Pulmonary artery endothelial cell (primary cell): ENCODE measurements around the gene TRMT10A. TPM values are rescaled to one million over a fixed set of nuclear protein-coding genes. Genes with fewer than 3 reads are reported as not detected.
A peak's percentile ranks its signal among the peaks of the same experiment; 100 is the strongest.

ENCODE experiments used
- DNase-seq: peaks from one replicate; pipeline ENCODE4 v3.0.0-alpha.2; 2011; ENCODE audit warnings: low read depth, low spot score
- total RNA-seq: library from RNA; depleted of rRNA; stranded (reverse); fragments of >200 nt; gene quantifications from 2 replicates; pipeline ENCODE4 v1.2.3, GENCODE V29; 2014

Gene TRMT10A, protein sequence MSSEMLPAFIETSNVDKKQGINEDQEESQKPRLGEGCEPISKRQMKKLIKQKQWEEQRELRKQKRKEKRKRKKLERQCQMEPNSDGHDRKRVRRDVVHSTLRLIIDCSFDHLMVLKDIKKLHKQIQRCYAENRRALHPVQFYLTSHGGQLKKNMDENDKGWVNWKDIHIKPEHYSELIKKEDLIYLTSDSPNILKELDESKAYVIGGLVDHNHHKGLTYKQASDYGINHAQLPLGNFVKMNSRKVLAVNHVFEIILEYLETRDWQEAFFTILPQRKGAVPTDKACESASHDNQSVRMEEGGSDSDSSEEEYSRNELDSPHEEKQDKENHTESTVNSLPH
- total RNA-seq: 7.2 and 10.9 TPM in 2 replicates

DNA sequence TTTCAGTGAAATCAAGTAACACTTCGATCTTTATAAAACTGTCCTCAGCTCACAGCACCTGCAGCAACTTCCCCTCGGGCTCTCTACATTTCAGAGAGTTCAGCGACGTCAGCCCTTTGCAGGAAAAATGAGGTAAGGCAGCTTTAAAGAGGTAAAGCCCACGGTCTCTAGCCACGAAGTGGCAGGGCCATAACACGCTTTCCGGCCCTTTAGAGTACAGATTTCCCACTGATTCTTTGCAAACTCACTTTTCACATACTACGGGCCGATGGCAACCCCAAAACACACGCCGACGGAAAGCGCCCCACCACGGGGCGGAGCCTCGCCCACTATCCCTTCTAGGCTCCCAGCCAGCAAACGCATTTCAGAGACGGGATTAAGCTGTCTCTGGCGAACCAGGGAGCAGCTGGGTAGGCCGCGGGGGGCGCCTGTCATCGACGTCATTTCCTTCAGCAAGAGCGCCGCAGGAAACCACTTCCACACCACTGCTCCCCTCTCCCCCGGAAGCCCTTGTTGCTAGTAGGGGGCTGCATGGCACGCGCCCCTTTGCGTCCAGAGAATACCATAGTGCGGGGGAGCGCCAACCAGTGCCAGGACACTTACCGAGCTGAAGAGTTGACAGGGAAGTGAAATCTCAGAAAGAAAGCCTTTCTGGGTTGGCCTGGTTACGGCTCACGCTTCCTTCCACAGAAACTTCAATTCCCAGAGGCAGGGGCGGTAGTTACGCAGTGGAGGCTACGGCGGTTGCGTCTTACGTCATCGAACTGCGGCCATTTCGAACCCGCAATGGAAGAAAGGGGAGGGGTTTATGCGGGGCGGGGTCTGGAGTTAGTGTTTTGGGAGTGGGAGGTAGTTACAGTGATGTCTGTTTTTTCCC, at the start of gene TRMT10A:
Gene TRMT10A (minus strand): TSS at position 730 of the 877 bp plus-strand sequence. CDS start 4,701 bp downstream, outside the sequence.
- peak; percentile 93 for DNase-seq

DNA sequence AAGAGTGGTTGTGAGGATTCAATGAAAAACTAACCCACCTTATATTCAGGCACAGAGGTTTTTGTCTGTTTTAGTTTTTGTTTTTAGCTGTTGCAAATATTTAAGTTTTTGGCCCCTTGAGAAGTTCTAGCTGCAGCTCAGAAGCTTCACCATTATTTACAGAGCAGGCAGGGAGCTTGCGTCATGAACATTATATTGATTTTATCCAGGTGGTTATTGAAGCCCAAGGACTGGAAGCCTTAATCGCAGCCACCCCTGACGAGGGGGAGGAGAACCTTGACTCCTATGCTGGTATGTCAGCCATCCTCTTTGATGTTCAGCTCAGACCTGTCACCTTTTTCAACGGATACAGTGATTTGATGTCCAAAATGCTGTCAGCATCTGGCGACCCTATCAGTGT, 48.9 kb upstream of the TRMT10A start:
- DNase-seq: no peak

DNA sequence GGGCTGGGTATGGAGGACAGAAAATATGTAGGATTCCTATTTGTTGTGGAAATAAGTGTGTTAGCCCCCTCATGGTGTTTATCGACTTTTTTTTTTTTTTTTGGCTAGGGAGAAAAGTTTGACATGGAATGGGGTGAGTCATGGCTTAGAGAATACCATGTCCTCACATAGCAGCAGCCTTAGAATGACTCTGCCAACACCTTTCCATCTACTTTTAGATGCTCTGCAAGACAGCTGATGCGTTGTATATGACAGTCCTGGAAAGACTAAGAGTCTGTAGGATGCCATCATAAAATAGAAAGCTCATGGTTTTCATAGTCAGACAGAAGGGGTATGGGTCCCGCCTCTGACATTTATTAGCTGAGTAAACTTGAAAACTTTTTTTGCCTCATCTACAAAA, 48.4 kb upstream of the TRMT10A start:
- DNase-seq: no peak

DNA sequence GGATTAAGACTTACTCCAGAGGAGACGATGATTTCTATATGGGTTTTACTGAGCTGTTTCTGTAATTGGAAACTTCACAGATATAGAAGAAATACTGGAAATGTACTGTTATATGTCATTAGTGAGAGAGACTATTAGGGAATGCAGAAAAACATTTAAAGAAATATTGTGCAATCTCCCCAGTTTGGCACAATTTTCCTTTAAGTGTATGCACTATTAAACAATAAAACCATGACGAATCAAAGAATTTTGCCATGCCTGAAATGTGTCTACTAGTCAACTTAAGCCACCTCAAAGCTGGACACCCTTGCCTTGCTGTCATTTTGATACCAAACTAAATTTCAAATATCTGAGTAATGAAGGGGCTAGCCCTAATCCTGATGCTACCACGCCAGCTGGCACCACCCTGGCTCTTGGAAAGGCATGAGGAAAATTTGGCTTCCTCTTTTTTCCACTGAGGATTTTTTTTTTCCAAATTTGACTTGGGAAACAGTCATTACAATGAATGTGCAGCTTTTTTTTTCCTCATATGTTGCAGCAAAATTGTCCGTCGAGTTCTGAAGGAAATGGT, 46.9 kb upstream of the TRMT10A start:
- DNase-seq: no peak

DNA sequence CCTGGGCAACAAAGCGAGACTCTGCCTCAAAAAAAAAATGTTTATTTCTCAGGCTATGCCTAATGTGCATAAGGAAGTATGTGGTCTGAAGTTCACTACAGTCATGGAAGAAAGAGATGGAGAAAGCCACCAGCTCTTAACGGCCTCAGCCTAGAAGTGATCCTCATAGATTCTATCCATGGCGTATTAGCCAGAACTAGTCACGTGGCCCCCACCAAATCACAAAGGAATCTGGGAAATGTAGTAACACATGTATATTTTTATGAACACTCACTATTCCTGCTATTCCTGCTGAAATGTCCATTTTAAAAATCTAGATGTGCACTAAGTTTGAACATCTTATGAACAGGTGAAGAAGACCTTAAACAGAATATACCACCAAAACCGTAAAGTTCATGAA, 44.6 kb upstream of the TRMT10A start:
- DNase-seq: no peak

DNA sequence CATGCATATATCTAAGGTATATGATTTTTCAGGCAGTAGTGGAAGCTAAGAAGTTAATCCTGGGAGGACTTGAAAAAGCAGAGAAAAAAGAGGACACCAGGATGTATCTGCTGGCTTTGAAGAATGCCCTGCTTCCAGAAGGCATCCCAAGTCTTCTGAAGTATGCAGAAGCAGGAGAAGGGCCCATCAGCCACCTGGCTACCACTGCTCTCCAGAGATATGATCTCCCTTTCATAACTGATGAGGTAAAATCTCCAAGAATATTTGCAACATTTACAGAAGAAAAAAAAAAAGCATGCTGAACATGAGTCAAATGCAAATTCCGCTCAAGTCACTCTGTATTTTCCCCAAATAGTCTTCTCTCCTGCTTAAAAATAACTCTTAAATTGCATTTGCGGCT, 42.9 kb upstream of the TRMT10A start:
- no peak for DNase-seq

DNA sequence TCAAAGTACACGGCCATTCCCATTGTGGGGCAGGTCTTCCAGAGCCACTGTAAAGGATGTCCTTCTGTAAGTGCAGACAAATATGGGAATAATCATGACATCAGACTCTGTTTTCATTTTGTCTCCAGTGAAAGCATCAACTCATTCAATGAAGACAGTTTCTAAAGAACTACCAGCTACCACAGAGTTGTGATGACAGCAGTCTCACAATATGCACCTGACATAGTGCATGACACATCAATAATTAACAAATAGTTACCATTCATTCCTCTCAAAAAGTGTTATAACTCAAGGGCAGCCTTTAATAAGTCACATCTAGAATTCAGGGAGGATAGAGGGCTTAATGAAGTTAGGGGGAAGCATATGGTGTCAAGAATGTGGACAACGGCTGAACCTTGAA, 31.0 kb upstream of the TRMT10A start:
- DNase-seq: no peak

DNA sequence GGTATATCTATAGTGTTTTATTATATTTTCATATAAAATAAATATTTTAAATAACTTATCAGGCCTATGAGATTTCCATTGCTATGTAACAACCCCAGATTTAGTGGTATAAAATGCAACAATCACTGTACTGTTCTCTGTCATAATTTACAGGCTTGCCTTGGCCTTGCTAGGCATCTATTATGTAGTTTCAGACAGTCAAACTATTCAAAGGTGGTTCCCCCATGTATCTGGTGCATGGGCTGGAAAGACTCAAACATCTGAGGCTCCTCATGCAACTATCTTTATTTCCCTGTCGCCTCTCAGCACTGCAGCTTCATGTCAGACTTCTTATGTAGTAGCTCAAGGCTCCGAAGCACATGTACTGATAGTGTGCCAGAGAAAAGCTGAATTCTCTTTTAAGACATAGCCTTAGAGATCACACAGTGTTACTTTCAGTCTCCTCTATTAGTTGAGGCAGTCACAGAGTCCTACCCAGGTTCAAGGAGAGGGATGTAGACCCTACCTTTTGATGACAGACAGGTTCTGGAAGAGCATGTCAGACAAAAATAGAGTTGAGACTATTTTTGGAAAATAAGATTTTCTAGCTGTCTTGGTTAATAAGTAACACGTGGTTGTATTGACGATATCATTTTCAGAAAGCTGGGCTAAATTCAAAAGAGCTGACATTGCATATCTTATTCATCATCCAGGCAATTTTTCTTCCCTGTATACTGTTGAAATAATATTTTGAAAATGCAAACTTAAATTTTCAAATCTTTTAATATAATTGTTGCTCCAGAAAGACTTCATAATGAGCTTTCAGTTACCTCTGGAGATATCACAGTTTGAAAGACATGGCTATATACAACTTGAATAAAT, 30.2 kb upstream of the TRMT10A start:
- DNase-seq: no peak

DNA sequence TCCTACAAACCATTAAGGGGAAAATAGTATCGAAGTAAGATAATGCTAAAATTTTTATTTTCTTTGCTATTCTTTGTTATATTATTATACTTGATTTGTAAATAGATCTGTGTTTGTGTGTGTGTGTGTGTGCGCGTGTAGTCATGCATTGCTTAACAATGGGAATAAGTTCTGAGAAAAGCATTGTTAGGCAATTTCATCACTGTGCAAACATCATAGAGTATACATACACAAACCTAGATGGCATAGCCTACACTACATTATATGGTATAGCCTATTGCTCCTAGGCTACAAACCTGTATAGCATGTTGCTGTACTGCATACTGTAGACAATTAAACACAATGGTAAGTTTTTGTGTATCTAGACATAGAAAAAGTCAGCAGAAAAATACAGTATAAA, 27.9 kb upstream of the TRMT10A start:
- DNase-seq: no peak

DNA sequence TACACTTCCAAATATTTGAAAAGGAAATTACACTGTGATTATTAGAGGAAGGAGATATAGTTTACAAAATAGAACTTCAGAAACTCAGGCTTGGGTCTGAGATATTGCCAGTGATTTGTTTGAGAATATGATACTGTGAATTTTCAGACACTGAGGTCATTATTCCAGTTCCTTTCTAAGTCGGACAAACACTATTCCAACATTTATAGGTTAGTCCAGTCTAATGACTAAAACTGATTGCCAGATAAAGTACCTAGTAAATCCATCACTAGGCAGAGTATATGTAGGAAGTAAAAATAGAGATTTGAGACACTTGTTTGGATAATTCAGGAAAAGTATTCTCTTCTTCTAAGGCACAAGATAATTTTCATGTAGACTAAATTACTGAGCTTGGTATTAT, 24.0 kb upstream of the TRMT10A start:
- DNase-seq: no peak

DNA sequence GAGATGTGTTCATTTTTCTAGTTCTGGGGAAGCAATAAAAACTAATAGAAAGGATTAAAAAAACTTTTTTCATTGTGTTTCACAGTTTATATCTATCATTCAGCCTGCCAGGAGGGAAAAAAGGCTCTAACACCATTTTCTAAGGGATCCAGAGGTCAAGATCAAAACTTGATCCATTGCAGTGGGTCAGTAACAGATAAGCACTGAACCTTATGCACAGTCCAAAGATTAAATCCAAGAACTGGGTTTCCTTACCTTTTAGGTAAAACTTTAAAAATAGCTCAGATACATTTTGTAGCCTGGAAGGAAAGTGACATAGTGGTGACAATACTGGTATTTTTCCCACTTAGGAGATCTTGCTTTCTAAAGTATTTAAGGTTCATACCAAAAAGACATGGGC, 23.5 kb upstream of the TRMT10A start:
- no peak for DNase-seq

DNA sequence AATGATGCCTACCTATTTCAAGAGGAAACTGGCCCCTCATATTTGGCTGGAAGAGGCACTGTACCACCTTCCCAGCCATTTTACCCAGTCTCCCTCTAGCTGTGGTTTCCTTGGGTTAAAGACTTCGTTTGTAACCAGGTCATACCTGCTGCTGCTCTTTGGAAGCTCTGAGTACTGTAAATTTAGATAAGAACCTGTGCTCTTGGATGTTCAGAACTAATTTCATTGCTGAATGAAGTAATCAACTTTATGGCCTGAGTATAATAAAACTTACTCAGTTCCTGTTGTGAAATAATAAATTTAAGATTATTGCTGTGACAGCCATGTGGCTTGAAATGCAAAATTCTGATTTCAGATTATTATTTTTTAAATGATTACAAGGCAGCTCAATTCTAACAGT, 23.0 kb upstream of the TRMT10A start:
- no peak for DNase-seq

DNA sequence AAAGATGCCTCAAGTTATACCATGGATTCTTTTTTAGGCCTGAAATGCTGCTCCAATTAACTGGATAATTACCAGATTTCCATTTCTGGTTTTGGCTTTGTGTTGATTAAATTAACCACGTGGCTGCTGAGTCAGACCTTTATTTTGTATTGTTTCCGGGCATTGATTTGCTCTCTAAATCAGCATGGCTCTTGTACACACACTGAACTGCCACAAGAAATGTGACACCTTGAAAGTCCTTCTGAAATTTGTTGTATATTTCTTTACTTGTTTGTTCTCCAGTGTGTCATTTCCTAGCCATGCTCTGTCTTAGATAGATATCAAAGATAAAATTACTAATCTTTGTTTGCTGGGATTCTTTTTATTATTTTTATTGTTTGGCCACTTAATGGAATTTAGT, 22.5 kb upstream of the TRMT10A start:
- DNase-seq: no peak

DNA sequence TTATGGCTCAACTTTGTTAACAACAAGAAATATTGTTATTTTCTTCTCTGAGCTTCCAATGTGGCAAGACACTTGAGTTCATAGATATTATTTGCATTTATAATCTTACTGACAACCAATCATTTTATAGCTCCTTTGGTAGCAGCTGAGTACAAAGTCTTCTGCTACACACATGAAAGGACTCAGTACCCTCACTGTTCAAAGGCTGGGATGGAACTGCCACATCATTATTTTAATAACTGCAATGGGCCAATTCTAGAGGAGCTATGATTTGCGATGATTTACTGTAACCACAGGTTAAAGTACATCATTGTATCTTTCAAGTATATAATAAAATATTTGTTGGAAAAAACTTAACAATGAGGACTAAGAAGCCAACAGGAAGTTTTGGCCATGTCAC, 21.7 kb upstream of the TRMT10A start:
- no peak for DNase-seq

DNA sequence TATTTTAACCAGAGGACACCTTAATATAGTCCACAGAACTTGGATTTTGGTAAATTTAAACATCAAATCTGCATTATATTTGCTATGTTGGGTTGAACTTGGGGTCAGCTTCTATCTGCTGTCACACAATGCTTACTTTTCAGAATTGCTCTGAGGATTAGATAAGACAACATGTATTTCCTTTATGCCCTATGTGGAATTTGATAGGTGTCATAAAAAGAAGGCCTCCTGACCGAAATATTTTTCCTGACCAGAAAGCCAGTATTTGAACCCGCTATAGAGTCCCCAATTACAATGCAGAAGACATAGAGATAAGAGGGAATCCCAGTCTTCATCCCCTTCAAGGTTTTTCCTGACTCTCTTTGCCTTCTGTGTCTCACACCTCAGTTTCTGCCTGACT, 14.9 kb upstream of the TRMT10A start:
- DNase-seq: no peak

DNA sequence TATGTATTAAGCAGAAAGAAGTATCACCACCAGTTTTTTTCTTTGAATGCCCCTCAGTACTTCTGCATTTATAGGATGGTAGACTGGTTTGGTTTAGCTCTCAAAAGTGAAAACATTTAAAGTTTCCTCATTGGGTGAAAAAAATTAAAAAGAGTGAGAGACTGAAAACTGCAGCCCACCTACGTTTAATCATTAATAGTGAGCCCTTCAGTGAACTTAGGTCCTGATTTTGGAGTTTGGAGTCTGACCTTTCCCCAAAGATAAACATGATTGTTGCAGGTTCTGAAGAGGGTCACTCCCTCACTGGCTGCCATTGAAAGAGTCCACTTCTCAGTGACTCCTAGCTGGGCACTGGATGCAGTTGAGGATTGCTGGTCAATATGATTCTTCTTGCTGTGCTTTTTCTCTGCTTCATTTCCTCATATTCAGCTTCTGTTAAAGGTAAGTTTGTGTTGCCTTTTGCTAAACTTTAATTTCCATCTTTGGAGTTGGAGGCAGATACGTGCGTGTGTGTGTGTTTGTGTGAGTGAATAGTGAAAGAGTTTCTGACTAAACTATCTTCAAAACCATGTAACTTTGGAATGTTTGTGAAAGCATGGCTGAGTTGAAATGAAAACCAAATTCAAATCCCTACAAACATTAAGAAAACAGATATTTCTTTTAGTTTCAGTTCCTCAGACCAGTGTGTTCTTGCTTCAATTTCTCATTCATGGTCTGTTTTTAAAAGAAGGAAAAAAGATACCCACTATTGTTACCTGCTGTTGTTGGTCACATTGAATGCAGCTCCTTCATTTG, 10.9 kb upstream of the TRMT10A start, which contains the start of gene MTTP:
Gene MTTP (plus strand): TSS at position 295 of the 795 bp plus-strand sequence. CDS start 86 bp downstream, at position 381.
- DNase-seq: no peak

DNA sequence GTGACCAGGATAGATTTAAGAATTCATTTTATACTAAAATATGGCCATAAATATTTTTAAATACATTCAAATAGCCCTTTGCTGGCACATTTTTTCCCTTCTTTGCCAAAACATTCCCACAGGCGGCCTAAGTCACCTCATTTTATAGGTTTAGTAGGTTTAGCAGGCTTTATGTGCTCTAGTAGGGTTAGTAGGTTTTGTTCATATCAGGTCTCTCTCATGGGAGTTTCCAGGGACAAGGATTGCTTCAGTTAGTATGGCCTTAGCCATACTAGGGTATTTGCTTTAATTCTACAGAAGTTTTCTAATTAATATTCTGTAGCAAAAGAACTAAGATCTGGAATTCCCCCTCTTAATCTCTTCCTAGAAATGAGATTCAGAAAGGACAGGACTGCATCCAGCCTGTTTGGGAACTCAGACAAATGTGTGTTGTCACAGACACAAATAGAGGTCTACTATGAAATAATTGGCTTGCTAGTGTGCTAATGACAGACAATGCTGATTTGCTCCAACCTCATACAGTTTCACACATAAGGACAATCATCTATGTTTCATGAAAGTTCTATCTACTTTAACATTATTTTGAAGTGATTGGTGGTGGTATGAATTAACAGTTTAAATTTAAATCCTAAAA, 10.0 kb upstream of the TRMT10A start:
- DNase-seq: no peak

DNA sequence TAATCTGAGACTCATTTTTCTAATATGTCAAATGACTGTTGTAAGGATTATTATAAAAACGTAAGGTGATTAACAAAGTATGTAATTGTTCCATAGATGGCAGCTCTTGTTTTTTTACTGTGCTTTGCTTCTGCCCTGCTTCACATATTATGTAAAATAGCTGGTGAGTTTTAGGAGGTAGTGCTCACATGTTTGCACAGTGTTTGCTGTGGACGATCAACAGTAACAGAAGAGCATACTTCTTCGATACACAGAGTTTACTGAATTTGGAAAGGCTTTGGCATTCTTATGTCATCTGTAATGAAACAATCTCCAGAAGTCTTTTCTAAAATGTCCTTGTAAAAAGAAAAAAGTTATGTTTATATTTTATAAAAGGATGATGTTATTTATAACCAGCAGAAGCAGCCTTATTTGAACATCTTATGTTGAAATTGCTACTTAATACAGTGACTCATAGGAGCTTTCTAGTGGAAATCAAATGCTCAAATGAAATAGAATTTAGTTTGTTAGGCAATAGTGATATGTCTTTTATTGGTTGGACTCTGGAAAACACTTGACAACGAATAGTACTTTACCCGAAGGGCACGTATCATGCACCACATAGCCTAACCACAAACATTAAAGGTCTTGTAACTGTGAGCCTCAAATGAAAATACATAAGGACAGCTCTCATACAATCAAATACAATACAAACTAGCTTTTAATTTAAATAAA, 8.8 kb upstream of the TRMT10A start:
- DNase-seq: no peak

DNA sequence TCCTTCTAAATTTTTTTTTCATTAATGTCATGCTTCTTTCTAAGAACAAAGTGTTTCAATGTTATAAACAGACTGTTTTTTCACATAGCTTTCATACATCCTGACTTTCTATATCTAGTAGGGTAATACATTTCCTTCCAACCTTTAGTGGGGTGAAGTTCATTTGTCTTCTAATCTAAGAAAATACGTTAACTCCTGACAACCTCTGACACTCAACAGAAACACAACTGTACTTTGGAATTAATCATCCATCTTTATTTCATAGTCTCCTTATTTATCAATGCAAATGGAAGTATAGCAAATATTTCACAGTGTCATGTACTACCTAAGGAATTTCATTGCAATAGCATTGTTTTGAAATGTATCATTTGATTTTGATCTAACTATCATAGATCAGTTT, 8.0 kb upstream of the TRMT10A start:
- DNase-seq: no peak
